ENCODE measurements around the gene MPDU1.
"Not testable (repeated sequence)": the region's sequence is repeated elsewhere in the genome, so short reads cannot be mapped to it uniquely, and the experiment has no call there.

Gene MPDU1

DNA sequence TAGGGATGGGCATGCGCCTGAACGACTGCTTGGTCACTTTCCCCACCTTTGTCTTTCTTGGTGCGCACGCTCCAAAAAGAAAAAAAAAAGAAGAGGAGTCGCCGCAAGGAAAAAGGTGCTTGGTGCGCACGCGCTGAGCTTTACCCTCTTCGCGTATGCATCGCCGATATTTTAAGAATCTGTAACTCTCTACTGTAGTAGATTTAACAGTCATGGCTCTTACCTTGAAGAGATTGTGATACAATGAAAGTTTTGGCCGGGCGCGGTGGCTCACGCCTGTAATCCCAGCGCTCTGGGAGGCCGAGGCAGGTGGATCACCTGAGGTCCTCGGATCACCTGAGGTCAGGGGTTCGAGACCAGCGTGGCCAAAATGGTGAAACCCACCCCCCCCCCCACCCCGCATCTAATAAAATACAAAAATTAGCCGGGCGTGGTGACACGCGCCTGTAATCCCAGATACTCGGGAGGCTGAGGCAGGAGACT lies 31.7 kb downstream of the MPDU1 start:
- DNase-seq: no peak

DNA sequence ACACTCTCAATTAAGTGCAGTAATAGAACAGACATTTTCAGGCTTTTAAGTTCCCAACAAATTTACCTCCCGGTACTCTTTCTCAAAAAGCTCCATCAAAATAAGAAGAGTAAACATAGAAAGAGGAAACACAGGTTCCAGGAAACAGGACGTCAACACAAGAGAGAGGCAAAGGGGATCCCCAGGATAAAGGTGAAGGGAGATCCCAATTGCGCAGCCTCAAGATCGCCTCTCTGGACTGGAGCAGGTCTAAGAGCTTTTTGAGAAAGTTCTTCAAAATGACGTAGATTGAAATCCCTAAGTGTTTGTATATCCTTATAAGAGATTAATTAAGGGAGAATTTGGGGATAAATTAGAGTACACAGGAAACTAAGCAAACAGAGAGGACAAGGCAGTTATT lies 35.0 kb downstream of the MPDU1 start:
- DNase-seq: no peak

DNA sequence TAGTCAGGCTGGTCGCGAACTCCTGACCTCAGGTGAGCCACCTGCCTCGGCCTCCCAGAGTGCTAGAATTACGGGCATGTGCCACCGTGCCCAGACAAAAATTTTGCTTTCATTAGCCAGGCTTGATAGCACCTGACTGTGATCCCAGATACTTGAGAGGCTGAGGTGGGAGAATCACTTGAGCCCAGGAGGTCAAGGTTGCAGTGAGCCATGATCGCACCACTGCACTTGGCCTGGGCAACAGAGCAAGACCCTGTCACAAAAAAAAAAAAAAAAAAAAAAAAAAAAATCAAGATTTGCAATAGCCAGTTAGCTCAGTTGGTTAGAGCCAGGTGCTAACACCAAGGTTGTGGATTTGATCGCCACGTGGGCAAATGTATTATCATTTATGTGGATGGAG lies 37.2 kb downstream of the MPDU1 start:
- DNase-seq: no peak

DNA sequence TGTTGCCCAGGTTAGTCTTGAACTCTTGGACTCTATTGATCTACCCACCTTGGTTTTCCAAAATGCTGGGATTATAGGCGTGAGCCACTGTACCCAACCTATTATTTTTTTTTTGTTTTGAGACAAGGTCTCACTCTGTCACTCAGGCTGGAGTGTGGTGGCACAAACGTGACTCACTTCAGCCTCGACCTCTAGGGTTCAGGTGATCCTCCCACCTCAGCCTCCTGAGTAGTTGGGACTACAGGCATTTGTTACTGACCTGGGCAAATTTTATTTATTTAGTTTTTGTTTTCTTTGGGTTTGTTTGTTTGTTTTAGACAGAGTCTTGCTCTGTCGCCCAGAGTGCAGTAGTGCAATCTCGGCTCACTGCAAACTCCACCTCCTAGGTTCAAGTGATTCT lies 40.0 kb downstream of the MPDU1 start:
- no peak for DNase-seq

DNA sequence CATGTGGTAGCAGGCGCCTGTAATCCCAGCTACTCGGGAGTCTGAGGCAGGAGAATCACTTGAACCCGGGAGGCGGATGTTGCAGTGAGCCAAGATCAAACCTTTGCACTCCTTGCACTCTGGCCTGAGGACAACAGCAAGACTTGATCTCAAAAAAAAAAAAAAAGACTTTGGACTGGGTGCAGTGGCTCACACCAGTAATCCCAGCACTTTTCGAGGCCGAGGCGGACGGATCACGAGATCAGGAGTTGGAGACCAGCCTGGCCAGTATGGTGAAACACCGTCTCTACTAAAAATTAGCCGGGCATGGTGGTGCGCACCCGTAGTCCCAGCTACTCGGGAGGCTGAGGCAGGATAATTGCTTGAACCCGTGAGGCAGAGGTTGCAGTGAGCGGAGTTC lies 42.1 kb downstream of the MPDU1 start:
- DNase-seq: not testable (repeated sequence)

DNA sequence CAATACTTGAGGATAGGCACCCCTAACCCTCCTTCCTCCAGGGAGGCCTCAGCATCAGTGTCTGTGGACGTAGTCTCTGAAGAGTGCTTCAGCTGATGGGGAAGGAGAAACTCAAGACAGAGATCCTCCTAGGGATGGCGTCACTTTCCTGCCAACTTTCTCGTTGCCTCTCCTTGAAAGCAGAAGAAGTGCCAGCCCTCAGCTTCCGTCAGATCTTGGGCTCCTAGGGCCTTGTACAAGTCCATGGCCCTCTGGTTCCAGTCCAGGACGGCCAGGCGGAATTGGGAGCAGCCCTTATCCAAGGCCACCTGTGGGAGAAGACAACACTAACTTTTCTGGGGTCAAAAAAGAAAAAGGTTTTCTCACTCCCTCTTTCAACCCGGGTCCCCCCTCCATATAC lies 42.7 kb downstream of the MPDU1 start:
- no peak for DNase-seq

DNA sequence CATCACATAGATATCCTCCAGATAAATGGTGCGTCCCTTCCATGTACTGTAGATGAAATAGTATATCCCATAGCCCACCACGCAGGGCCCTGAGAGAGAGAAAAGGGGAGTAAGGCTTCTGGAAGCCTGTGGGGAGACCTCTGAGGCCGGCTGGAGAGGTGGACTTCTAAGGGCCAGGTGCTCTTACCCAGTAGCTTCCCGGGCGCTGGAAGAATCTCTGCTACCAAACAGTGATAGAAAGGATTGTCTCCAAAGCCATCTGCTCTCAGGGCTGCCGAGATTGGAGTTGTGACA lies 43.3 kb downstream of the MPDU1 start:
- no peak for DNase-seq

DNA sequence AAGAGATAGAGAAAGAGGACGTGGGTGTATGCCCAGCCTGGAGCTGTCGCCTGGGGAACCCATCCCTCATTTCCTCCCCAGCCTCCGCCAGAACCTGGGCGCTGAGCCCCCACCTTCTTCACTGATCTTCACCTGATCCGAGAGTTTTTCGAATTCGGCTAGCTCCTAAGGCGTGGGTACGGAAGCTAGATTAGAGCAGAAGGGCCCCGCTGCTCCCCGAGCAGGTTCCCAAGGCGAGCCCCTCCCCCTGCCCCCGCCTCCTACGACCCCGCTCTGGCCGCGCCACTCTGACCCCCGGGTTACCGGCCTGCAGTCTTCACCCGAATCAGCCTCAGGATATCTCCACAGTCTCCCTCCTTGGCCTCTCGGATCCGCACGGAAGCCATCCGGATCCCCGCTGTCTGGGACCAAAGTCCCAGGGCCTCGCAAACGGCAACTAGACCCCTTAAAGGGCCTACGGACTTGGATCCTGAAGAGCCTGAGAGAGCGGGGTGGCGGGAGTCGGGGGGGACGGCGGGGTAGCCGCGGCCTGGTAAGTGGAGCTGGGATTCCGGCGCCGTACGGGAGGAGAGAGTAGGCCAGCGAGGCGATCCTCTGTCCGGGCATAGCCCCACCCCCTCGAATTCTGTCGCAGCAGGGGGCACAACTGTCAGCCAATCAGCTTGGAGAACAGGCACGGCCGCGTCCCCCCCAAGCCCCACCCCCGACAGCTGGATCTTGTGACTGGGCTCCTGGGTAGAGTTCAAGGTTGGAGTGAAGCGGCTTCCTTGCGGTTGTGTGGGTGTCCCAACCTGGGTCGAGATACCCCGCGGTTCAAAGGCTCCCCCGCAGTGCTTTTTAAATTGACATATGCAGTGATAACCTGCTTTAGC lies 43.8 kb downstream of the MPDU1 start, which contains the start of gene SAT2:
TSS of gene SAT2 (minus strand) at position 572 of the 872 bp plus-strand sequence. CDS start at position 386, 186 bp downstream.
- DNase-seq: peak; percentile 92

DNA sequence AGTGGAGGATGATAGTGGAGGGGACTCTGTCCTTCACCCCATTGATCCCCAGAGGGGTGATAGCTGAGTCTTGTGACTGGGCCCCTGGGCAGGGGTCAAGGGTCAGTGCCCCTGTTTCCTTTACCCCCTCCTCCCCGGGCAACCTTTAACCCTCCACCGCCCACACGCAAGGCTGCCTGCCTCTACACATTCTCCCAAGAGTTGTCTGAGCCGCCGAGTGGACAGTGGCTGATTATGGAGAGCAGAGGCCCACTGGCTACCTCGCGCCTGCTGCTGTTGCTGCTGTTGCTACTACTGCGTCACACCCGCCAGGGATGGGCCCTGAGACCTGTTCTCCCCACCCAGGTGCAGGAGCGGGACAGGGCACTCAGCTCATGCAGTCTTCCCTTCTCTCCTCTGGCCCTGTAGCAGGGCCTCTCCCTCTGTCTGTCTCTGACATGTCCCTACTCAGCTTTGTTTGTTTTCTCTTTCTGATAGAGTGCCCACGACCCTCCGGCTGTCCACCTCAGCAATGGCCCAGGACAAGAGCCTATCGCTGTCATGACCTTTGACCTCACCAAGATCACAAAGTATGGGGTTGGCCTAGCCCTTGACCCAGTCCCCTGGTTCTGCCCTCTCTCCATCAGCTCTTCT lies 46.4 kb downstream of the MPDU1 start, which contains the start of gene SHBG:
TSS of gene SHBG (plus strand) at position 197 of the 633 bp plus-strand sequence. CDS start at position 235, 38 bp downstream.
- no peak for DNase-seq

DNA sequence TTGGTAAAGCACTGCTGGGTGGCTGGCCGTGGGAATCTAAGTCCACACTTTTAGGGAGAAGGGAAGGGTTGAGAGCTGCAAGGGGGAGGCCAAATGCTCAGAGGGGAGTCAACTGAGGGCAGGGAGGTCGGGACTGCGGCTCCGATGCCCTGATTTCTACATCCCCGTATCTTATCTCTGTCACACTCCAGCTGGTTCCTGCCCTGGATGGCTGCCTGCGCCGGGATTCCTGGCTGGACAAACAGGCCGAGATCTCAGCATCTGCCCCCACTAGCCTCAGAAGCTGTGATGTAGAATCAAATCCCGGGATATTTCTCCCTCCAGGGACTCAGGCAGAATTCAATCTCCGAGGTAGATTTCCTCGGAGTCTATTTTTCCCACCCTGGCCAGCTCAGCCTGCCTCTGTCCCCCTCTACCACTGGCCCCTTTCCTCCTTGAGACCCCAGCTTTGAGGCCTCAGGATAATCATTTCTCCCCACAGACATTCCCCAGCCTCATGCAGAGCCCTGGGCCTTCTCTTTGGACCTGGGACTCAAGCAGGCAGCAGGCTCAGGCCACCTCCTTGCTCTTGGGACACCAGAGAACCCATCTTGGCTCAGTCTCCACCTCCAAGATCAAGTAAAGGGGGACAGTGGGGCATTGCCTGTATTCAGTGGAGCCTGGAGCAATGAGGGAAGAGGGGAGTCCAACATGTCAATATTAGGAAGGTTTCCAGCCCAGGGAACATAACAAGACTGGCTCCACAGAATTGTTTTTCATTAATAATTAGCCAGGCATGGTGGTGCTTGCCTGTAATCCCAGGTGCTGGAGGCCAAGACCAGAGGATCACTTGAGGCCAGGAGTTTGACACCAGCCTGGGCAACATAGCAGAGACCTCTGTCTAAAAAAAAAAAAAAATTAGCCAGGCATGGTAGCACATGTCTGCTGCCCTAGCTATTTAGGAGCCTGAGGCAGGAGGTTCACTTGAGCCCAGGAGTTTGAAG lies 48.0 kb downstream of the MPDU1 start:
- DNase-seq: no peak

DNA sequence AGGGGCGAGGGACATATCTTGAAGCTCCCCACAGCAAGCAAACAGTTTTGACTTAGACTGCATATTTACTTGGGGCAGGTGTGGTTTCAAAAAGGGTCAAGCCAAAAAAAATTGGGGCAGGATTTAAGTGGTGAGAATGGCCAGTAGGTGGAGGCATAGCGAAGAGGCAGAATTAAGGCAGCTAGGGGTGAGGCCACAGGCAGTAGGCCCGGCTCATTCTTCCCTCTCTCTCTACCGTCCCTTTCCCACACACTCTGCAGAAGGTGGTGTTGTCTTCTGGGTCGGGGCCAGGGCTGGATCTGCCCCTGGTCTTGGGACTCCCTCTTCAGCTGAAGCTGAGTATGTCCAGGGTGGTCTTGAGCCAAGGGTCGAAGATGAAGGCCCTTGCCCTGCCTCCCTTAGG lies 48.8 kb downstream of the MPDU1 start:
- peak; percentile 32 for DNase-seq

DNA sequence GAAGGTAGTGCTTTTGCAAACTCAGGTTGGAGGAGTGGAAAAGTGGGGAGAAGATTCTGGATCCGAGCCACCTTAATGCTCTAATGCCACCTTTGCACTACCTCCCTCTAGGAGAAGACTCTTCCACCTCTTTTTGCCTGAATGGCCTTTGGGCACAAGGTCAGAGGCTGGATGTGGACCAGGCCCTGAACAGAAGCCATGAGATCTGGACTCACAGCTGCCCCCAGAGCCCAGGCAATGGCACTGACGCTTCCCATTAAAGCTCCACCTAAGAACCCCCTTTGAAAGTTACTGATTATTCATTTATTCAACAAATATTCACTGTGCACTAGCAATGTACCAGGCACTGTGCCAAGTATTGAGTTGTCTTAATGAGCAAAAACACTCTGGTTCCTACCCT lies 49.4 kb downstream of the MPDU1 start:
- no peak for DNase-seq

DNA sequence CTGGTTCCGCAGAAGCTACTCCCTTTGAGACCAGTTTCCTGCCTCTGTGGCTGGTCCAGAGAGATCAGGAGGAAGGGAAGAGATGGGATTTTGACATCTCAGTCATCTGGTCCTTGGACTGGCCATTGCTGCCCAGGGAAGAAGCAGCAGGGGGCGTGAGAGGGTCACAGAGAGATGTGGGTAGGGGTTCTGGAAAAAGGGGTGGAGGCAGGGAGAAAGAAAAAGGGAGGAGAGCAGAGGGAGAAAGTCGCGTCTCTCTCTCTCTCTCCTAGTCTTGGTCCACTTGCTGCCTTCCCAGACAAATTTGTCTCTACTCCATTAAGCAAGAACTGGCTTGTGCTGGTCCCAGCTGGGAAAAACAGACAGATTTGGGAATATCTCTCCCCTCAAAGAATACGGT lies 50.7 kb downstream of the MPDU1 start:
- peak; percentile 37 for DNase-seq

DNA sequence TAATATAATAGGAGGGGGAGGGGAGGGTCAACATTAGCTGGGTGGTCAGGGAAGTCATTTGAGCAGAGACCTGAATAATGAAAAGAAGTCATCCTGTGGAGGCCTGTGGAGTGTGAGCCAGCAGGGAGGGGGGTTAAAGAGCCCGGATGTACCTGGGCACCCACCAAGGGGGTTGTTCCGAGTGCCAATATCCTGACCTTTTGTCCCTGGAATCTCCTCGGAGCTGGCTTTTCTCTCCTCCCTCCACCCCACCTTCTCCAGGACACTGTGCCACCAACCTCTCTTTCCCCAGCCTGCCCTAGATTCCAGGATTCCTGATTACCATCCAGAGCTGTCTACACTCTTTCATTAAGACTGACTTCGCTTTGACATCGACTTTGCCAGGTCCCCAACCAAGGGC lies 52.5 kb downstream of the MPDU1 start:
- DNase-seq: no peak
